Epithelial cell of umbilical artery (primary cell): Measurements from ENCODE around the gene GTPBP10. TPM values are rescaled to one million over a fixed set of nuclear protein-coding genes. Genes with fewer than 3 reads are reported as not detected.

Experiments
- total RNA-seq: library from RNA; depleted of rRNA; stranded (reverse); fragments of >200 nt; gene quantifications from 2 replicates; pipeline ENCODE4 v1.2.3, GENCODE V29; 2014

Gene GTPBP10, protein sequence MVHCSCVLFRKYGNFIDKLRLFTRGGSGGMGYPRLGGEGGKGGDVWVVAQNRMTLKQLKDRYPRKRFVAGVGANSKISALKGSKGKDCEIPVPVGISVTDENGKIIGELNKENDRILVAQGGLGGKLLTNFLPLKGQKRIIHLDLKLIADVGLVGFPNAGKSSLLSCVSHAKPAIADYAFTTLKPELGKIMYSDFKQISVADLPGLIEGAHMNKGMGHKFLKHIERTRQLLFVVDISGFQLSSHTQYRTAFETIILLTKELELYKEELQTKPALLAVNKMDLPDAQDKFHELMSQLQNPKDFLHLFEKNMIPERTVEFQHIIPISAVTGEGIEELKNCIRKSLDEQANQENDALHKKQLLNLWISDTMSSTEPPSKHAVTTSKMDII
- 13.6 and 15.5 TPM in 2 replicates for total RNA-seq

GRCh38 chr7:90346336-90347125 is at the start of gene GTPBP10:
TSS of gene GTPBP10 (plus strand) at chr7:90346716. CDS start at chr7:90346742, 26 bp downstream.

GRCh38 chr7:90320801-90321494 is 25.6 kb upstream of the GTPBP10 start, which contains the start of gene FAM237B:
TSS of gene FAM237B (minus strand) at chr7:90321304. CDS start at chr7:90319748, 1,556 bp downstream.

GRCh38 chr7:90403174-90404113 is 56.9 kb downstream of the GTPBP10 start, which contains the start of gene CLDN12:
TSS of gene CLDN12 (plus strand) at chr7:90403461. CDS start at chr7:90412677, 9,216 bp downstream.

Other genes with a start within 250 kb of the GTPBP10 start
- 58.1 and 59.0 TPM in 2 replicates for gene STEAP1, start 192.2 kb upstream of the GTPBP10 start, total RNA-seq
- 5.8 and 12.8 TPM in 2 replicates for gene STEAP2, start 135.0 kb upstream of the GTPBP10 start, total RNA-seq
- gene CFAP69, start 101.5 kb upstream of the GTPBP10 start, total RNA-seq: 1.2 and 1.6 TPM in 2 replicates
- not detected in 2 replicates for gene FAM237B, start 25.4 kb upstream of the GTPBP10 start, total RNA-seq
- 7.1 and 8.5 TPM in 2 replicates for gene CLDN12, start 56.7 kb downstream of the GTPBP10 start, total RNA-seq
- not detected in 2 replicates for gene PTTG1IP2, start 122.9 kb downstream of the GTPBP10 start, total RNA-seq
- 14.0 and 17.9 TPM in 2 replicates for gene CDK14, start 249.6 kb downstream of the GTPBP10 start, total RNA-seq